Endothelial cell of umbilical vein (primary cell): Measurements from ENCODE around the gene LMX1A. TPM values are rescaled to one million over a fixed set of nuclear protein-coding genes. Genes with fewer than 3 reads are reported as not detected.

ENCODE experiments used
- BruUV-seq: library from RNA; stranded (reverse); fragments of 400-500 nt; replicated peaks from 2 replicates; lab custom pipeline; 2021; lab: Mats Ljungman, UMichigan
- CTCF ChIA-PET: fragments of 300-600, 350-600 bp; sonication (Branson Sonifier 250); formaldehyde crosslinking; loops from one replicate; lab custom pipeline; 2021; ENCODE audit warnings: antibody characterized with exemption, inconsistent platforms; lab: Charles Lee
- POLR2A ChIA-PET: fragments of 300-600, 350-600 bp; sonication (Branson Sonifier 250); formaldehyde crosslinking; loops from one replicate; lab custom pipeline; 2021; ENCODE audit warnings: antibody characterized with exemption, inconsistent platforms; lab: Charles Lee
- DNase-seq: peaks from one replicate; pipeline ENCODE4 v3.0.0-alpha.2; 2011; ENCODE audit warnings: low read depth, low spot score
- FAIRE-seq: peaks from 2 replicates; lab custom pipeline; 2011; peaks lifted over from hg19 to GRCh38; lab: Jason Lieb, UNC
- H2AFZ ChIP-seq: 2 replicates; pipeline ENCODE4 v1.6.0; 2012; ENCODE audit warnings: low read depth, low read length, control low read depth, inconsistent platforms
- H3K27ac ChIP-seq: 2 replicates; pipeline ENCODE4 v1.5.1; 2011; ENCODE audit warnings: low read depth, mild to moderate bottlenecking, control low read depth, low read length, moderate library complexity; ENCODE audit not compliant: insufficient read depth
- H3K27me3 ChIP-seq, 2 experiments: 2 replicates each; pipeline versions ENCODE4 v1.6.0 to v1.6.1; 2011; ENCODE audit warnings: low read length in 2 of 2, mixed read lengths in 1 of 2; ENCODE audit not compliant: control insufficient read depth in 2 of 2, insufficient read depth in 2 of 2
- H3K36me3 ChIP-seq, 2 experiments: 2 replicates in 1 of 2; 3 replicates in 1 of 2; pipeline ENCODE4 v1.5.1; 2011; ENCODE audit warnings: low read length in 2 of 2, mild to moderate bottlenecking in 1 of 2, moderate library complexity in 1 of 2; ENCODE audit not compliant: control insufficient read depth in 2 of 2, insufficient read depth in 2 of 2; ENCODE audit errors: extremely low read depth in 1 of 2
- H3K4me1 ChIP-seq: 3 replicates; pipeline ENCODE4 v1.5.1; 2011; ENCODE audit warnings: mild to moderate bottlenecking, low read length; ENCODE audit not compliant: control insufficient read depth, insufficient read depth; ENCODE audit errors: extremely low read depth
- H3K4me2 ChIP-seq: 2 replicates; pipeline ENCODE4 v1.6.1; 2011; ENCODE audit warnings: low read length, control low read depth, mixed read lengths; ENCODE audit not compliant: insufficient read depth
- H3K4me3 ChIP-seq, 3 experiments: fragments of 200-600 bp in 1 of 3; sonication (generic), shearing (Covaris generic) in 1 of 3; replicated peaks in 1 of 3; 2 replicates each; pipeline ENCODE4 v1.5.1; 2011 to 2016; ENCODE audit warnings: control low read depth in 3 of 3, low read length in 3 of 3, mild to moderate bottlenecking in 2 of 3, inconsistent platforms in 1 of 3, low read depth in 1 of 3, moderate library complexity in 1 of 3; ENCODE audit not compliant: insufficient read depth in 1 of 3
- H3K79me2 ChIP-seq: 2 replicates; pipeline ENCODE4 v1.6.0; 2012; ENCODE audit warnings: low read length, inconsistent platforms; ENCODE audit not compliant: control insufficient read depth, insufficient read depth
- H3K9ac ChIP-seq: replicated peaks from 2 replicates; pipeline ENCODE3; 2011; ENCODE audit warnings: low read length, control low read depth; ENCODE audit not compliant: insufficient read depth; ENCODE audit errors: extremely low read depth
- H3K9me1 ChIP-seq: replicated peaks from 3 replicates; pipeline ENCODE4 v1.6.0; 2011; ENCODE audit warnings: mild to moderate bottlenecking, low read length; ENCODE audit not compliant: control insufficient read depth, insufficient read depth; ENCODE audit errors: extremely low read depth
- H3K9me3 ChIP-seq: replicated peaks from 2 replicates; pipeline ENCODE4 v1.5.1; 2012; ENCODE audit warnings: low read length, inconsistent platforms; ENCODE audit not compliant: control insufficient read depth, insufficient read depth
- H4K20me1 ChIP-seq: replicated peaks from 2 replicates; pipeline ENCODE3; 2011; ENCODE audit warnings: mild to moderate bottlenecking, low read length; ENCODE audit not compliant: control insufficient read depth, insufficient read depth; ENCODE audit errors: extremely low read depth
- CTCF ChIP-seq, 2 donors: IDR thresholded peaks; 1 replicate in 1 of 2; 2 replicates in 1 of 2; pipeline ENCODE4 v1.5.1; 2011; ENCODE audit warnings: low read length in 2 of 2, mild to moderate bottlenecking in 2 of 2, moderate library complexity in 2 of 2, control low read depth in 1 of 2, inconsistent platforms in 1 of 2, low read depth in 1 of 2; ENCODE audit not compliant: insufficient read depth in 1 of 2; ENCODE audit errors: extremely low read depth in 1 of 2
- EZH2 ChIP-seq: IDR thresholded peaks from 2 replicates; pipeline ENCODE4 v1.6.1; 2012; ENCODE audit warnings: borderline replicate concordance, low read depth, mild to moderate bottlenecking, moderate library complexity, low read length, inconsistent platforms; ENCODE audit not compliant: severe bottlenecking
- FOS ChIP-seq: IDR thresholded peaks from 2 replicates; pipeline ENCODE4 v1.6.1; 2011; ENCODE audit warnings: mild to moderate bottlenecking, low read length, moderate library complexity, borderline replicate concordance; ENCODE audit not compliant: insufficient read depth
- GATA2 ChIP-seq: IDR thresholded peaks from 2 replicates; pipeline ENCODE4 v1.7.0; 2011; ENCODE audit warnings: low read depth, mild to moderate bottlenecking, moderate library complexity, mixed read lengths, low read length; ENCODE audit not compliant: insufficient read length, insufficient read depth
- JUN ChIP-seq: IDR thresholded peaks from 2 replicates; pipeline ENCODE4 v1.6.1; 2011; ENCODE audit warnings: borderline replicate concordance, low read depth; ENCODE audit not compliant: insufficient read length, insufficient read depth
- MAX ChIP-seq: IDR thresholded peaks from 2 replicates; pipeline ENCODE4 v1.6.1; 2011; ENCODE audit not compliant: insufficient read depth, insufficient read length
- MYC ChIP-seq: IDR thresholded peaks from one replicate; pipeline ENCODE4 v1.6.1; 2011; ENCODE audit warnings: mild to moderate bottlenecking, low read depth, low read length
- POLR2A ChIP-seq: IDR thresholded peaks from 2 replicates; pipeline ENCODE4 v1.6.1; 2012; ENCODE audit warnings: low read depth, mild to moderate bottlenecking, control low read depth, low read length
- POLR2AphosphoS5 ChIP-seq: IDR thresholded peaks from 2 replicates; pipeline ENCODE4 v1.6.1; 2012; ENCODE audit warnings: low read depth, mild to moderate bottlenecking, control low read depth, low read length, moderate library complexity; ENCODE audit not compliant: insufficient read depth
- dilution Hi-C: fragments of 300-500 bp; cut with MboI; formaldehyde crosslinking; loops from one replicate; pipeline ENCODE4 v1.15.0; 2019; ENCODE audit warnings: low sequenced_read_pairs; ENCODE audit not compliant: extremely low pct_ligation_motif_present
- intact Hi-C: fragments of 100-400 bp; cut with micrococcal nuclease; formaldehyde crosslinking; loops from one replicate; pipeline ENCODE4 v1.10.0; 2022
- polyA plus RNA-seq, 4 experiments: library from polyadenylated mRNA; depleted of rRNA in 3 of 4; stranded (reverse) in 3 of 4; unstranded in 1 of 4; fragments of >200 nt; gene quantifications; 2 replicates each; pipeline versions ENCODE4 v1.2.1 to v1.2.3, GENCODE V29; 2011 to 2012; ENCODE audit warnings: missing spikeins in 1 of 4
- total RNA-seq: library from RNA; stranded (reverse); gene quantifications from 2 replicates; pipeline ENCODE4 v1.2.3, GENCODE V29; 2021

Gene LMX1A
- total and polyA plus RNA-seq, 2 donors (not counting 3 experiments of a cell fraction or from before 2014, with no cell fraction given), result not detected

- H3K27ac ChIP-seq, result no peak overlapping the region
- H3K27me3 ChIP-seq, result no peaks in the 10 kb centered on the region
- H4K20me1 ChIP-seq, result no peaks in the 10 kb centered on the region
- FAIRE-seq, result no peak
- H3K4me2 ChIP-seq, result no peak overlapping the region
- ChIA-PET POLR2A (no interaction called here), CTCF (no interaction called here)
- TF ChIP-seq POLR2A (no peak), CTCF (IDR thresholded peaks at IDR 0.05; ENCODE audit: extremely low read depth in 1 of 2, insufficient read depth in 1 of 2, low read depth in 1 of 2, low read length in 2 of 2) (no peak), EZH2 (no peak)
- no peak overlapping the region for H2AFZ ChIP-seq
- no TSS peak for BruUV-seq
- H3K4me3 ChIP-seq, result no peak overlapping the region
- dilution Hi-C loops (no loop called here), intact Hi-C loops (no loop called here)
- H3K9me3 ChIP-seq, result no peaks in the 10 kb centered on the region
- no peaks in the 10 kb centered on the region for H3K36me3 ChIP-seq
- H3K9ac ChIP-seq, result no peak overlapping the region
- DNase-seq, result no peak
- H3K79me2 ChIP-seq, result no peaks in the 10 kb centered on the region
- H3K9me1 ChIP-seq, result no peaks in the 10 kb centered on the region
- H3K4me1 ChIP-seq, result no peaks in the 10 kb centered on the region
These were observed 183.8 kb downstream of the LMX1A start for GRCh38 chr1:165172666-165173065.

GRCh38 chr1:165169729-165170128 lies 186.8 kb downstream of the LMX1A start:
- Histone ChIP-seq H4K20me1 (no peaks in the 10 kb centered on the region), H3K27me3 (no peaks in the 10 kb centered on the region), H3K4me1 (no peaks in the 10 kb centered on the region), H3K79me2 (no peaks in the 10 kb centered on the region), H2AFZ (no peak overlapping the region), H3K9me3 (no peaks in the 10 kb centered on the region), H3K27ac (no peak overlapping the region), H3K4me2 (no peak overlapping the region), H3K9me1 (no peaks in the 10 kb centered on the region), H3K4me3 (no peak overlapping the region), H3K9ac (no peak overlapping the region), H3K36me3 (no peaks in the 10 kb centered on the region)
- intact Hi-C loops, result no loop called here
- dilution Hi-C loops, result no loop called here
- DNase-seq (no peak), FAIRE-seq (no peak)
- BruUV-seq, result no TSS peak
- ChIA-PET CTCF (no interaction called here), POLR2A (no interaction called here)
- TF ChIP-seq MYC (no peak), POLR2AphosphoS5 (no peak), FOS (no peak), EZH2 (no peak), JUN (no peak), GATA2 (no peak), MAX (no peak), CTCF (IDR thresholded peaks at IDR 0.05; ENCODE audit: extremely low read depth in 1 of 2, insufficient read depth in 1 of 2, low read depth in 1 of 2, low read length in 2 of 2) (no peak), POLR2A (no peak)
